Measurements from ENCODE around the gene ELK4.

DNA sequence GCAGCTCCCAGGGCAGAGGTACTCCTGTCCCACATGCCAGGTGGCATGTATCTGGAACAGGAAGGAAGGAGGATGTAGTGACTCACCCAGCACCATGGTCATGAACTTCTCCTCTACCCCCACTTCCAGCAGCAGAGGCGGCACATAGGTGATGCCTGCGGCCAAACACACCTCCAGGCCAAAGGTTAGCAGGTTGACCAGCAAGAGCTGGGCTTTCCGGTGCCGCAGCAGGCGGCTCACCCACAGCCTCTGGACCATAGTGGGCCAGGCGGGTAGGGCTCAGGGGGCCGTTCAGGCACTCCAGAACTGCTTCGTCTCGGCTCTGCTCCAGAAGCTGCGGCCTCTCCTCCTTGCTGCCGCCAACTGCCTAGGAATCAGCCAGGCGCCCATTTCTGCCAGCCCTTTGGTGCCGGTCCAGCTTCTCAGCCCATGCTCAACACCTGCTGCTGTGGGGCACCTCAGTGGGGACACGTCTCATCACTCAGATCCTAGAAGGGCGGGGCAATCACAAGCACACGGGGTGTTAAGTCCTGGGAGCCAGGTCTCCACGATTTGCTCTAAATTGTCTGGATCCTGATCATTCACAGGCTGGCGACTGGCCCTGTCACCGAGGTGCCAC is 32.7 kb upstream of the ELK4 start:
- TF ChIP-seq, protein P1, sequence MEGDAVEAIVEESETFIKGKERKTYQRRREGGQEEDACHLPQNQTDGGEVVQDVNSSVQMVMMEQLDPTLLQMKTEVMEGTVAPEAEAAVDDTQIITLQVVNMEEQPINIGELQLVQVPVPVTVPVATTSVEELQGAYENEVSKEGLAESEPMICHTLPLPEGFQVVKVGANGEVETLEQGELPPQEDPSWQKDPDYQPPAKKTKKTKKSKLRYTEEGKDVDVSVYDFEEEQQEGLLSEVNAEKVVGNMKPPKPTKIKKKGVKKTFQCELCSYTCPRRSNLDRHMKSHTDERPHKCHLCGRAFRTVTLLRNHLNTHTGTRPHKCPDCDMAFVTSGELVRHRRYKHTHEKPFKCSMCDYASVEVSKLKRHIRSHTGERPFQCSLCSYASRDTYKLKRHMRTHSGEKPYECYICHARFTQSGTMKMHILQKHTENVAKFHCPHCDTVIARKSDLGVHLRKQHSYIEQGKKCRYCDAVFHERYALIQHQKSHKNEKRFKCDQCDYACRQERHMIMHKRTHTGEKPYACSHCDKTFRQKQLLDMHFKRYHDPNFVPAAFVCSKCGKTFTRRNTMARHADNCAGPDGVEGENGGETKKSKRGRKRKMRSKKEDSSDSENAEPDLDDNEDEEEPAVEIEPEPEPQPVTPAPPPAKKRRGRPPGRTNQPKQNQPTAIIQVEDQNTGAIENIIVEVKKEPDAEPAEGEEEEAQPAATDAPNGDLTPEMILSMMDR (IDR thresholded peaks at IDR 0.05; ENCODE audit: extremely low read depth in 1 of 2, insufficient read depth in 1 of 2, low read depth in 1 of 2, low read length in 2 of 2): no peak
- no peak for TF ChIP-seq GATA2 (IDR thresholded peaks at IDR 0.05; ENCODE audit: insufficient read depth, insufficient read length, low read depth, low read length)
